CD14-positive monocyte (primary cell): ENCODE data around the gene SEZ6L. TPM values are rescaled to one million over a fixed set of nuclear protein-coding genes. Genes with fewer than 3 reads are reported as not detected.

Experiments used
- DNase-seq, 3 donors: peaks; one replicate each; pipeline ENCODE4 v3.0.0-alpha.2; 2011 to 2022
- H2AFZ ChIP-seq: 2 replicates; pipeline ENCODE4 v1.6.0; 2012; ENCODE audit warnings: mild to moderate bottlenecking, low read depth, low read length, inconsistent platforms; ENCODE audit not compliant: insufficient read depth, poor library complexity, severe bottlenecking
- H3K27ac ChIP-seq, 2 donors: 1 replicate in 1 of 2; 2 replicates in 1 of 2; pipeline ENCODE4 v1.5.1; 2012 to 2013; ENCODE audit warnings: low read length in 2 of 2, control low read depth in 1 of 2, inconsistent platforms in 1 of 2, low read depth in 1 of 2, mild to moderate bottlenecking in 1 of 2
- H3K27me3 ChIP-seq, 2 donors: one replicate each; pipeline versions ENCODE4 v1.6.0 to v1.6.1; 2011 to 2013; ENCODE audit warnings: low read length in 2 of 2; ENCODE audit not compliant: control insufficient read depth in 2 of 2, insufficient read depth in 2 of 2
- H3K36me3 ChIP-seq, 2 donors: replicated peaks in 1 of 2; 1 replicate in 1 of 2; 2 replicates in 1 of 2; pipeline versions ENCODE4 v1.5.1 to v1.6.1; 2012 to 2013; ENCODE audit warnings: low read length in 2 of 2, control low read depth in 1 of 2, inconsistent platforms in 1 of 2, mild to moderate bottlenecking in 1 of 2; ENCODE audit not compliant: insufficient read depth in 2 of 2, control insufficient read depth in 1 of 2
- H3K4me1 ChIP-seq, 2 donors: 1 replicate in 1 of 2; 2 replicates in 1 of 2; pipeline versions ENCODE4 v1.5.1 to v1.6.1; 2012 to 2013; ENCODE audit warnings: low read length in 2 of 2, control low read depth in 1 of 2, inconsistent platforms in 1 of 2, mild to moderate bottlenecking in 1 of 2, moderate library complexity in 1 of 2; ENCODE audit not compliant: insufficient read depth in 2 of 2, control insufficient read depth in 1 of 2
- H3K4me2 ChIP-seq: replicated peaks from 2 replicates; pipeline ENCODE3; 2012; ENCODE audit warnings: low read length, moderate library complexity, mild to moderate bottlenecking; ENCODE audit not compliant: poor library complexity, severe bottlenecking; ENCODE audit errors: extremely low read depth
- H3K4me3 ChIP-seq, 3 experiments: fragments of 200-600 bp in 1 of 3; sonication (generic) in 1 of 3; replicated peaks in 1 of 3; 1 replicate in 2 of 3; 2 replicates in 1 of 3; pipeline ENCODE4 v1.5.1; 2011 to 2013; ENCODE audit warnings: low read length in 3 of 3, mild to moderate bottlenecking in 3 of 3, control low read depth in 2 of 3, low read depth in 2 of 3, inconsistent platforms in 1 of 3, moderate library complexity in 1 of 3
- H3K79me2 ChIP-seq: 2 replicates; pipeline ENCODE4 v1.6.0; 2012; ENCODE audit warnings: mild to moderate bottlenecking, control low read depth, inconsistent platforms, low read length, moderate library complexity; ENCODE audit not compliant: insufficient read depth
- H3K9ac ChIP-seq: 2 replicates; pipeline ENCODE4 v1.6.0; 2017; ENCODE audit warnings: low read length, mild to moderate bottlenecking; ENCODE audit not compliant: insufficient read depth, poor library complexity, severe bottlenecking
- H3K9me3 ChIP-seq, 2 donors: replicated peaks in 1 of 2; 1 replicate in 1 of 2; 2 replicates in 1 of 2; pipeline versions ENCODE4 v1.5.1 to v1.6.1; 2012 to 2013; ENCODE audit warnings: low read length in 2 of 2, control low read depth in 1 of 2; ENCODE audit not compliant: control insufficient read depth in 1 of 2, insufficient read depth in 1 of 2
- H4K20me1 ChIP-seq: 2 replicates; pipeline ENCODE4 v1.6.0; 2012; ENCODE audit warnings: mild to moderate bottlenecking, low read length, control low read depth, moderate library complexity; ENCODE audit not compliant: insufficient read depth
- H3K27ac Mint-ChIP-seq, 7 donors: one replicate each; pipeline ENCODE4 v1.8.0; 2020; ENCODE audit warnings: mild to moderate bottlenecking in 7 of 7, mixed read lengths in 7 of 7, moderate library complexity in 6 of 7, inconsistent platforms in 2 of 7
- H3K27me3 Mint-ChIP-seq, 3 donors: one replicate each; pipeline ENCODE4 v1.8.0; 2021 to 2022; ENCODE audit warnings: low read depth in 3 of 3, mild to moderate bottlenecking in 3 of 3, mixed read lengths in 3 of 3, moderate library complexity in 3 of 3, inconsistent platforms in 1 of 3
- H3K36me3 Mint-ChIP-seq, 2 donors: one replicate each; pipeline ENCODE4 v1.8.0; 2020; ENCODE audit warnings: mixed read lengths in 2 of 2, inconsistent platforms in 1 of 2, mild to moderate bottlenecking in 1 of 2
- H3K4me1 Mint-ChIP-seq: one replicate; pipeline ENCODE4 v1.8.0; 2020; ENCODE audit warnings: mild to moderate bottlenecking, mixed read lengths
- H3K4me3 Mint-ChIP-seq, 2 donors: one replicate each; pipeline ENCODE4 v1.8.0; 2020; ENCODE audit warnings: mild to moderate bottlenecking in 2 of 2, mixed read lengths in 2 of 2, moderate library complexity in 1 of 2
- H3K9me3 Mint-ChIP-seq, 7 donors: one replicate each; pipeline ENCODE4 v1.8.0; 2020 to 2022; ENCODE audit warnings: mixed read lengths in 7 of 7, mild to moderate bottlenecking in 6 of 7, moderate library complexity in 6 of 7, inconsistent platforms in 2 of 7
- CTCF ChIP-seq: fragments of 200-600 bp; IDR thresholded peaks from one replicate; pipeline ENCODE4 v1.8.0; 2022; ENCODE audit warnings: antibody characterized with exemption, mild to moderate bottlenecking
- WGBS: methylation state at CpG from one replicate; pipeline ENCODE4 v1.1.5; 2013; ENCODE audit warnings: missing lambda C conversion rate; ENCODE audit not compliant: insufficient coverage; 5-methylcytosine and 5-hydroxymethylcytosine counted together
- intact Hi-C, 2 donors: fragments of 100-400 bp; cut with micrococcal nuclease; formaldehyde crosslinking; loops; one replicate each; pipeline versions ENCODE4 v1.15.0 to v1.15.1; 2023
- polyA plus RNA-seq, 3 donors: library from polyadenylated mRNA; depleted of rRNA in 1 of 3; unstranded in 2 of 3; stranded (reverse) in 1 of 3; fragments of 300-500 nt in 2 of 3; fragments of >200 nt in 1 of 3; fragmentation: Illumina TruSeq in 2 of 3; gene quantifications; 1 replicate in 2 of 3; 2 replicates in 1 of 3; pipeline ENCODE4 v1.2.3, GENCODE V29; 2012 to 2021

The SEZ6L gene
- polyA plus RNA-seq, 3 donors, result 0.43 to 2.8 (median 0.71) TPM

- Histone ChIP-seq H3K4me2 (no peak overlapping the region), H3K9ac (no peak overlapping the region), H3K36me3 (no peaks in the 10 kb centered on the region), H2AFZ (no peak overlapping the region), H3K4me1 (no peaks in the 10 kb centered on the region), H3K27me3 (no peaks in the 10 kb centered on the region), H4K20me1 (no peaks in the 10 kb centered on the region), H3K9me3 (no peaks in the 10 kb centered on the region), H3K4me3 (no peak overlapping the region), H3K79me2 (no peaks in the 10 kb centered on the region), H3K27ac (no peak overlapping the region)
- DNase-seq, result no peak
- intact Hi-C loops, result no loop called here
- H3K27me3 Mint-ChIP-seq, result peaks cover 2 to 7% (median 3%) of the 10 kb centered on the region in 3 donors
- H3K9me3 Mint-ChIP-seq, result peaks cover 0 to 2% (median 0%) of the 10 kb centered on the region in 7 donors
- TF ChIP-seq CTCF, result no peak
- H3K4me1 Mint-ChIP-seq, result no peaks in the 10 kb centered on the region
- no peaks in the 10 kb centered on the region for H3K36me3 Mint-ChIP-seq
- no peak overlapping the region for H3K4me3 Mint-ChIP-seq
- no peak overlapping the region for H3K27ac Mint-ChIP-seq
- no CpG with 5 or more reads among the region's 5 CpGs for WGBS
These were observed 65.0 kb downstream of the SEZ6L start for GRCh38 chr22:26234296-26234695.

- DNase-seq, result no peak
- TF ChIP-seq CTCF, result no peak
- no peaks in the 10 kb centered on the region for H3K9me3 ChIP-seq
- H3K79me2 ChIP-seq, result no peaks in the 10 kb centered on the region
- no peak overlapping the region for H3K4me3 Mint-ChIP-seq
- H4K20me1 ChIP-seq, result no peaks in the 10 kb centered on the region
- H3K27ac Mint-ChIP-seq, result no peak overlapping the region
- no peak overlapping the region for H2AFZ ChIP-seq
- no peaks in the 10 kb centered on the region for H3K4me1 Mint-ChIP-seq
- intact Hi-C loops, result no loop called here
- H3K9ac ChIP-seq, result no peak overlapping the region
- no peak overlapping the region for H3K27ac ChIP-seq
- H3K9me3 Mint-ChIP-seq, result peaks cover 0 to 2% (median 0%) of the 10 kb centered on the region in 7 donors
- no peaks in the 10 kb centered on the region for H3K36me3 Mint-ChIP-seq
- H3K27me3 ChIP-seq, result no peaks in the 10 kb centered on the region
- 90% methylated on average over 6 of the region's 11 CpGs for WGBS
- no peak overlapping the region for H3K4me2 ChIP-seq
- H3K4me1 ChIP-seq, result no peaks in the 10 kb centered on the region
- no peak overlapping the region for H3K4me3 ChIP-seq
- H3K27me3 Mint-ChIP-seq, result peaks cover 4 to 7% (median 6%) of the 10 kb centered on the region in 3 donors
- no peaks in the 10 kb centered on the region for H3K36me3 ChIP-seq
These were observed 66.7 kb downstream of the SEZ6L start for GRCh38 chr22:26235792-26236487.
